H54 (cell line): ENCODE data around the gene ZNF512B.
A peak's percentile ranks its signal among the peaks of the same experiment; 100 is the strongest.
"Not testable (repeated sequence)": the region's sequence is repeated elsewhere in the genome, so short reads cannot be mapped to it uniquely, and the experiment has no call there.

Experiments
- DNase-seq: peaks from one replicate; pipeline ENCODE4 v3.0.0; 2011; ENCODE audit warnings: low spot score, mixed read lengths; ENCODE audit not compliant: insufficient read length
- FAIRE-seq: peaks from 3 replicates; lab custom pipeline; 2011; peaks lifted over from hg19 to GRCh38; lab: Jason Lieb, UNC
- POLR2A ChIP-seq: IDR thresholded peaks from 2 replicates; pipeline ENCODE4 v1.6.1; 2011; ENCODE audit warnings: low read depth, mild to moderate bottlenecking, low read length

Gene ZNF512B

DNA sequence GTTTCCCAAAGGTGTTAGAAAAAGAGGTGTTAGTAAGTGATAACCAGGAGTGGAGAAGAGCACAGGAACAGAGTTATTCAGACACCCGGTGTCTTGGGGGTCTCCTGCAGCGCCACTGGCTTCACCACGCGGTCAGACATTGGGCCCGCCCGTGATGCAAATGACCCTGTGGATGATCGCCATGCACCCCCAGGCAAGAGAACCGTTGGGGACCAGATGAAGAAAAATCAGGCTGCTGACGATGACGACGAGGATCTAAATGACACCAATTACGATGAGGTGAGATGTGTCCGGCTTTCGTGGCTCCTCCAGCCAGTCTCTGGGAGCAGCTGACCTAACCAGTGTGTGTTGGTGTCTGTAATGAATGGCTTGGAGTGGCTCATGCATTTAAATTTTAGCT lies 13.2 kb upstream of the ZNF512B start:
- FAIRE-seq = no peak
- no peak for TF ChIP-seq POLR2A
- no peak for DNase-seq

- no peak for FAIRE-seq
- peak; percentile 97 for DNase-seq
These were observed 11.3 kb upstream of the ZNF512B start, which contains the start of gene PRPF6 for GRCh38 chr20:63980806-63981728. TSS of gene PRPF6 (plus strand) at chr20:63981132. CDS start at chr20:63981246, 114 bp downstream.

GRCh38 chr20:63980317-63980805 lies 10.6 kb upstream of the ZNF512B start:
- FAIRE-seq = no peak
- DNase-seq = no peak
- no peak for TF ChIP-seq POLR2A

More at GRCh38 chr20:63980806-63981728, 11.3 kb upstream of the ZNF512B start, which contains the start of gene PRPF6:
- peak; percentile 75 for TF ChIP-seq POLR2A

DNA sequence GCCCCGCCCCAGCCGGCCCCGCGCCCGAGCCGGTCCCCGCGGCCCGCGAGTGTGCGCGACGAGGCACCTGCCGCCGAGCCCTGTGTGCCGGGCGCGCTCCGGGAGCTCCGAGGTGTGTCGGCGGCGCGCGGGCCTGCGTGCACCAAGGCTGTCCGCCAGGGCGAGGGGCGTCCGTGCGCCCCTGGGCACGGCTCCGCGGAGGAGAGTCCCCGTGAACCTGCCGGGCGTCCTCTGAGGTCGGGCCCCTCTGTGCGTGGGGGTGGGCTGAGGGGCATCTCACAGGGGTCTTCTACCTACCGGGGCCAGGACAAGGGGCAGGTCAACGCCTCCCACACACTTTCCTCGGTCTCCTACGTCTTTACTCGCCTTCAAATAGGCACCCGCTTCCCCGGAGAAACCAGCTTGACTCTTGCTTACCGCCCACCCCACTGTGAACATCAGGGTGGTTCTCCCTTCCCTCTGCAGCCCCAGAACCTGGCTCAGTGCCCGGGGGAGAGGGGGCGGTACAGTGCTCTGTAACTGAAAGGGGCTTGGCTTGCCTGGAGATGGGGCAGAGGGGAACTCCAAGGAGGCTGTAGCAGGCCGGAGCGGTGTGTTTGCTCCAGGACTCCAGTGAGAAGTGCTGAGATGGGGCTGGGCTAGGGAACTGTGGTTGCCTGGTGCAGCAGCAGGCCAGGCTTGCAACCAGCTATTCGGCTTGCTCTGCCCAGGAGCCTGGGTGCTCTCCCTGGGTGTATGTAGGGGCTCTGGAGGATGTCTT lies 10.0 kb upstream of the ZNF512B start, which contains the start of gene SAMD10:
TSS of gene SAMD10 (minus strand) at position 86 of the 760 bp plus-strand sequence. CDS start 175 bp downstream, outside the sequence.
- FAIRE-seq (no peak), DNase-seq (peak; percentile 52)
- TF ChIP-seq POLR2A = no peak

- FAIRE-seq (no peak), DNase-seq (no peak)
- TF ChIP-seq POLR2A = no peak
These were observed 9.5 kb upstream of the ZNF512B start for GRCh38 chr20:63979229-63979556.

GRCh38 chr20:63978319-63979228 lies 8.8 kb upstream of the ZNF512B start:
- DNase-seq = peak; percentile 56
- FAIRE-seq = no peak
- no peak; the same call in 1 of the 2 replicates for TF ChIP-seq POLR2A

DNA sequence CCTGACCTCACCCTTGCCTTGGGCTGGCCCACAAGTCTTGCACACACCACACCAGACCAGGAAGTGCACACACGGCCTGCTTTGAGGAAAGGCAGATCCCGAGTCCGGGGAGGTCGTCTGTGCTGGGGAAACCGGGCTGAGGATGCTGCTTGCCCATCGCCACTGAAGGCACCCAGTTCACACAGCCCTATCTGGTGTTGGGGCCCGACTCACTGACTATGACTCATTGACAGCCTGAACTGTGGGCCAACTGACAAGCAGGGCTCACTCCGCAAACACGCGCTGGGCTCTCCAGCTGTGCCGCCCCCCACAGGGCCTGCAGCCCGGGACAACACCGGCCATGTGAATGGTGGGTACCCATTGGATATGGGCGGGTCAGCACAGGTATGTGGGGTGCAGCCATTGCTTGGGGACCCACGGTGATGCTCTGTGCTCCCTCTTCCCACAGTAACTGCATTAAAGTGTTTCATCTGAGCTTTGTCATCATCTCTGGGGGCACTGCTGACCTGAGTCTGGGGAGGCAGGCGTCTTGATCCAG lies 8.1 kb upstream of the ZNF512B start:
- DNase-seq (peak; percentile 97), FAIRE-seq (no peak)
- no peak for TF ChIP-seq POLR2A

- FAIRE-seq = no peak
- no peak for DNase-seq
- TF ChIP-seq POLR2A = 0 out of 2 replicates have a peak, but pooled peaks have one; percentile 8
These were observed 7.4 kb upstream of the ZNF512B start for GRCh38 chr20:63976980-63977738.

DNA sequence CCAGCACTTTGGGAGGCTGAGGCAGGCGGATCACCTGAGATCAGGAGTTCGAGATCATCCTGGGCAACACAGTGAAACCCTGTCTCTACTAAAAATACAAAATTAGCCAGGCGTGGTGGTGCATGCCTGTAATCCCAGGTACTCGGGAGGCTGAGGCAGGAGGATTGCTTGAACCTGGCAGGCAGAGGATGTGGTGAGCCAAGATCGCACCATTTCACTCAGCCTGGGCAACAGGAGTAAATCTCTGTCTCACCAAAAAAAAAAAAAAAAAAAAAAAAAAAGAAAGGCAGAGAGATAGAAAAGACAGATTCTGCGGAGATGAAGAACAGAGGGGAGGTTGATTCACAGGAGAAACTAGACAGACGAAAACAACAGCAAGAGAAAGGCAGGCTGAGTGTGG lies 6.8 kb upstream of the ZNF512B start:
- not testable (repeated sequence) for DNase-seq, FAIRE-seq

- DNase-seq (no peak), FAIRE-seq (no peak)
- no peak for TF ChIP-seq POLR2A
These were observed 4.9 kb upstream of the ZNF512B start for GRCh38 chr20:63974402-63975200.

DNA sequence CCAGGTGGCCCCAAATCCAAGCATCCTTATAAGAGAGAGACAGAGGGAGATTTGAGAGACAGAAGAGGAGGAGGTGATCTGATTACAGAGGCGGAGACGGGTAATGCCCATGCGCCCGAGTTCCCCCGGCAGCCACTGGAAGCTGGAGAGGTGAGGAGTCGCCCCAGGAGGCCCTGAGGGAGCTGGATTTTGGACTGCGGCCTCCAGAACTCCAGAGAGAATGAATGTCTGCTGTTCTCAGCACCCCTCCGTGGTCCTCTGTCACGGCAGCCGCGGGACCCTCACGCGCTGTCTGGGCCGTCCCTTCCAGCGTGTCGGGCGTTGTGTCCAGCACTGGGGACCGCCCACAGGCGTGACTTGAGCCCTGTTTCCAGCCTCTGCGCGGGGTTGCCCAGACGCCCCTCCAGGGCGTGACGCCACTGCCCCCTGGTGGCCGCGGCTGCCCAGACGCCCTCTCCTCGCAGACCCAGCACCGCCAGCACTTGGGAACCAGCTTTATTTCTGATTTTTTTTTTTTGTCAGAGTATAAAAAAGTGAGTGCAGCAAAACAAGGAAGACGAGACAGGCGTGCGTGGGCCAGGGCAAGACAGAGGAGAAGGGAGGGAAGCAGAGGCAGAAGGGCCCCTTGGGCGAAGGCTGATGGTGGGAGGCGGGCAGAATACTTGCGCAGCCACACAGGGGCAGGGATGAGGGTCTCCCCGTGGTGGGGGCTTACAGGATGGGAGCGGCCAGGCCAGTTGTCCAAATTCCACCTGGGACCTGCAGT lies 4.1 kb upstream of the ZNF512B start:
- FAIRE-seq (no peak), DNase-seq (peak; percentile 95)

More for the DNA sequence above, 4.1 kb upstream of the ZNF512B start:
- no peak; the same call in 1 of the 2 replicates for TF ChIP-seq POLR2A
